PC-9 (cell line): ENCODE data around the gene CMSS1. TPM values are rescaled to one million over a fixed set of nuclear protein-coding genes. Genes with fewer than 3 reads are reported as not detected.

ENCODE experiments used
- BruUV-seq: library from RNA; stranded (reverse); fragments of 400-500 nt; replicated peaks from 2 replicates; lab custom pipeline; 2021; lab: Mats Ljungman, UMichigan
- CTCF ChIA-PET: fragments of 300-600 bp; sonication (Branson Sonifier 250); formaldehyde crosslinking; loops from one replicate; lab custom pipeline; 2022; ENCODE audit warnings: antibody characterized with exemption; lab: Charles Lee
- POLR2A ChIA-PET: fragments of 300-600 bp; sonication (Branson Sonifier 250); formaldehyde crosslinking; loops from one replicate; lab custom pipeline; 2022; ENCODE audit warnings: antibody characterized with exemption; ENCODE audit not compliant: unreplicated experiment; lab: Charles Lee
- DNase-seq, 2 experiments: peaks; one replicate each; pipeline versions ENCODE4 v3.0.0 to v3.0.0-alpha.2; 2015 to 2022; ENCODE audit warnings: mixed read lengths in 1 of 2
- H2AFZ ChIP-seq: fragments of 200-600 bp; sonication (generic); 2 replicates; pipeline ENCODE4 v1.8.1; 2017; ENCODE audit warnings: antibody characterized with exemption
- H3F3A ChIP-seq: fragments of 200-600 bp; sonication (generic); 2 replicates; pipeline ENCODE4 v1.8.1; 2017; ENCODE audit warnings: antibody characterized with exemption, mild to moderate bottlenecking, low read depth; ENCODE audit not compliant: insufficient read depth
- H3K27ac ChIP-seq: fragments of 200-600 bp; sonication (generic); 2 replicates; pipeline ENCODE4 v1.6.1; 2016; ENCODE audit warnings: mixed run types
- H3K27me3 ChIP-seq: fragments of 200-600 bp; sonication (generic); 2 replicates; pipeline ENCODE4 v1.6.1; 2016; ENCODE audit warnings: low read depth, mixed run types; ENCODE audit not compliant: insufficient read depth
- H3K36me3 ChIP-seq: fragments of 200-600 bp; sonication (generic); 2 replicates; pipeline ENCODE4 v1.6.1; 2016; ENCODE audit warnings: low read depth, mixed run types
- H3K4me1 ChIP-seq: fragments of 200-600 bp; sonication (generic); replicated peaks from 2 replicates; pipeline ENCODE4 v1.6.1; 2016; ENCODE audit warnings: mixed run types; ENCODE audit not compliant: insufficient read depth
- H3K4me2 ChIP-seq: fragments of 200-600 bp; sonication (generic); 2 replicates; pipeline ENCODE4 v1.6.1; 2017; ENCODE audit warnings: mixed run types
- H3K4me3 ChIP-seq: fragments of 200-600 bp; sonication (generic); 2 replicates; pipeline ENCODE4 v1.6.1; 2016; ENCODE audit warnings: mixed run types
- H3K79me2 ChIP-seq: fragments of 200-600 bp; sonication (generic); 2 replicates; pipeline ENCODE4 v1.6.1; 2017; ENCODE audit warnings: low read depth, mixed run types
- H3K9me2 ChIP-seq: fragments of 200-600 bp; sonication (generic); 2 replicates; pipeline ENCODE4 v1.8.1; 2017; ENCODE audit warnings: mild to moderate bottlenecking; ENCODE audit not compliant: insufficient read depth
- H3K9me3 ChIP-seq: fragments of 200-600 bp; sonication (generic); 2 replicates; pipeline ENCODE4 v1.8.1; 2016; ENCODE audit warnings: low read depth; ENCODE audit not compliant: insufficient read depth
- H4K20me1 ChIP-seq: fragments of 200-600 bp; sonication (generic); 2 replicates; pipeline ENCODE4 v1.8.1; 2017; ENCODE audit not compliant: insufficient read depth
- CTCF ChIP-seq: fragments of 200-600 bp; sonication (generic); conservative IDR thresholded peaks from 2 replicates; pipeline ENCODE4 v1.6.1; 2017; ENCODE audit warnings: mixed run types, antibody characterized with exemption, mild to moderate bottlenecking, moderate library complexity
- EZH2 ChIP-seq: fragments of 200-600 bp; sonication (generic); IDR thresholded peaks from 2 replicates; pipeline ENCODE4 v1.8.0; 2017; ENCODE audit warnings: antibody characterized with exemption, low read depth
- intact Hi-C: fragments of 100-400 bp; cut with micrococcal nuclease; formaldehyde crosslinking; loops from one replicate; pipeline ENCODE4 v1.10.0; 2022; ENCODE audit not compliant: unreplicated experiment
- total RNA-seq: library from RNA; stranded (reverse); gene quantifications from 2 replicates; pipeline ENCODE4 v1.2.3, GENCODE V29; 2021

The CMSS1 gene
- total RNA-seq, 1 experiment from 2014 or later: 98.9 TPM

GRCh38 chr3:100155590-100155989 lies 337.9 kb downstream of the CMSS1 start:
- no peaks in the 10 kb centered on the region for H4K20me1 ChIP-seq
- H3K9me3 ChIP-seq: peaks cover 21% of the 10 kb centered on the region
- peaks cover 30% of the 10 kb centered on the region for H3K4me1 ChIP-seq
- TF ChIP-seq CTCF (no peak), EZH2 (no peak)
- no peak overlapping the region for H2AFZ ChIP-seq
- H3K79me2 ChIP-seq: no peaks in the 10 kb centered on the region
- H3F3A ChIP-seq: peaks cover 22% of the 10 kb centered on the region
- CTCF ChIA-PET: no interaction called here
- POLR2A ChIA-PET: interaction anchor here (0.6 kb wide), 1 partner anchor 55 kb away, joined by 3 read pairs; no protein-coding TSS in a partner anchor
- no TSS peak for BruUV-seq
- intact Hi-C loops: no loop called here
- H3K36me3 ChIP-seq: peaks cover 15% of the 10 kb centered on the region
- no peak overlapping the region for H3K27ac ChIP-seq
- no peaks in the 10 kb centered on the region for H3K27me3 ChIP-seq
- DNase-seq: no peak
- no peaks in the 10 kb centered on the region for H3K9me2 ChIP-seq
- H3K4me2 ChIP-seq: no peak overlapping the region
- no peak overlapping the region for H3K4me3 ChIP-seq

GRCh38 chr3:100157685-100158084 lies 340.0 kb downstream of the CMSS1 start:
- no peak for TF ChIP-seq CTCF
- TF ChIP-seq EZH2: no peak
- Histone ChIP-seq H3K4me3 (no peak overlapping the region), H3F3A (peaks cover 23% of the 10 kb centered on the region), H3K4me1 (peaks cover 39% of the 10 kb centered on the region), H3K4me2 (no peak overlapping the region), H3K9me2 (no peaks in the 10 kb centered on the region), H3K9me3 (peaks cover 21% of the 10 kb centered on the region), H2AFZ (no peak overlapping the region), H3K79me2 (no peaks in the 10 kb centered on the region), H3K36me3 (peaks cover 26% of the 10 kb centered on the region), H3K27ac (no peak overlapping the region), H3K27me3 (no peaks in the 10 kb centered on the region), H4K20me1 (no peaks in the 10 kb centered on the region)
- ChIA-PET POLR2A (no interaction called here), CTCF (no interaction called here)
- DNase-seq: no peak
- no TSS peak for BruUV-seq
- intact Hi-C loops: no loop called here

GRCh38 chr3:100158918-100159330 lies 341.3 kb downstream of the CMSS1 start:
- Histone ChIP-seq H3F3A (peaks cover 23% of the 10 kb centered on the region), H3K9me3 (peaks cover 21% of the 10 kb centered on the region), H3K4me2 (peak overlapping the region; percentile 63), H4K20me1 (no peaks in the 10 kb centered on the region), H3K4me1 (peaks cover 39% of the 10 kb centered on the region), H3K36me3 (peaks cover 32% of the 10 kb centered on the region), H3K4me3 (peak overlapping the region; percentile 10; the same call in 1 of the 2 replicates), H3K27me3 (no peaks in the 10 kb centered on the region), H2AFZ (no peak overlapping the region), H3K27ac (peak overlapping the region; percentile 75), H3K79me2 (no peaks in the 10 kb centered on the region), H3K9me2 (no peaks in the 10 kb centered on the region)
- ChIA-PET CTCF (interaction anchor here (1.3 kb wide), 1 partner anchor 316 kb away, joined by 6 read pairs; no protein-coding TSS in a partner anchor), POLR2A (interaction anchor here (0.6 to 0.7 kb wide), 3 partner anchors 243 to 1415 kb away, joined by 3 to 10 read pairs (median 3); partner anchors contain the start of gene PCNP)
- no TSS peak for BruUV-seq
- TF ChIP-seq EZH2 (no peak), CTCF (no peak)
- DNase-seq: no peak
- intact Hi-C loops: loop anchor here (1.0 kb wide), 1 partner anchor 61 kb away; no protein-coding TSS in a partner anchor
